ENCODE data around the gene FGGY.
"Not testable (repeated sequence)": the region's sequence is repeated elsewhere in the genome, so short reads cannot be mapped to it uniquely, and the experiment has no call there.

The FGGY gene

GRCh38 chr1:59601811-59602210 is 304.9 kb downstream of the FGGY start:
- DNase-seq: no peak

GRCh38 chr1:59604191-59604590 is 307.3 kb downstream of the FGGY start:
- DNase-seq: no peak

GRCh38 chr1:59605184-59605583 is 308.3 kb downstream of the FGGY start:
- DNase-seq: no peak

GRCh38 chr1:59605761-59606160 is 308.9 kb downstream of the FGGY start:
- DNase-seq: no peak

- DNase-seq: no peak
Observed at GRCh38 chr1:59609245-59609644, 312.4 kb downstream of the FGGY start.

- not testable (repeated sequence) for DNase-seq
Observed at GRCh38 chr1:59610499-59610898, 313.6 kb downstream of the FGGY start.

- no peak for DNase-seq
Observed at GRCh38 chr1:59617434-59617833, 320.5 kb downstream of the FGGY start.

- DNase-seq: no peak
Observed at GRCh38 chr1:59619557-59619956, 322.7 kb downstream of the FGGY start.

GRCh38 chr1:59625384-59625783 is 328.5 kb downstream of the FGGY start:
- no peak for DNase-seq

- DNase-seq: no peak
Observed at GRCh38 chr1:59631561-59632255, 334.8 kb downstream of the FGGY start.

- DNase-seq: no peak
Observed at GRCh38 chr1:59635097-59635496, 338.2 kb downstream of the FGGY start.

- DNase-seq: no peak
Observed at GRCh38 chr1:59638231-59638711, 341.4 kb downstream of the FGGY start.

GRCh38 chr1:59639266-59639665 is 342.4 kb downstream of the FGGY start:
- no peak for DNase-seq

GRCh38 chr1:59640851-59641250 is 344.0 kb downstream of the FGGY start:
- DNase-seq: no peak

- DNase-seq: no peak
Observed at GRCh38 chr1:59641836-59642235, 344.9 kb downstream of the FGGY start.

GRCh38 chr1:59643526-59643925 is 346.6 kb downstream of the FGGY start:
- no peak for DNase-seq

- no peak for DNase-seq
Observed at GRCh38 chr1:59645893-59646292, 349.0 kb downstream of the FGGY start.

- DNase-seq: not testable (repeated sequence)
Observed at GRCh38 chr1:59653142-59653958, 356.5 kb downstream of the FGGY start.

GRCh38 chr1:59653968-59654367 is 357.1 kb downstream of the FGGY start:
- DNase-seq: no peak

- DNase-seq: no peak
Observed at GRCh38 chr1:59657873-59658465, 361.1 kb downstream of the FGGY start.

GRCh38 chr1:59664166-59664565 is 367.3 kb downstream of the FGGY start:
- no peak for DNase-seq

- DNase-seq: no peak
Observed at GRCh38 chr1:59666106-59666505, 369.2 kb downstream of the FGGY start.

- no peak for DNase-seq
Observed at GRCh38 chr1:59667020-59667419, 370.1 kb downstream of the FGGY start.

Data from stimulated activated naive CD4-positive, alpha-beta T cell (primary cell).